Fibroblast of lung (primary cell): ENCODE results near the gene SLC9A3. TPM values are rescaled to one million over a fixed set of nuclear protein-coding genes. Genes with fewer than 3 reads are reported as not detected.

Experiments
- DNase-seq, 2 donors: peaks; one replicate each; pipeline versions ENCODE4 v3.0.0 to v3.0.0-alpha.2; 2010; ENCODE audit warnings: low read depth in 2 of 2
- H2AFZ ChIP-seq: 2 replicates; pipeline ENCODE4 v1.5.1; 2012; ENCODE audit warnings: low read length, control low read depth, inconsistent platforms
- H3K27ac ChIP-seq: 2 replicates; pipeline ENCODE4 v1.5.1; 2011; ENCODE audit warnings: low read length, control low read depth; ENCODE audit not compliant: insufficient read depth
- H3K27me3 ChIP-seq: 2 replicates; pipeline ENCODE4 v1.5.1; 2011; ENCODE audit warnings: mild to moderate bottlenecking, low read length; ENCODE audit not compliant: control insufficient read depth, insufficient read depth
- H3K36me3 ChIP-seq: 2 replicates; pipeline ENCODE4 v1.5.1; 2011; ENCODE audit warnings: low read length; ENCODE audit not compliant: control insufficient read depth, insufficient read depth
- H3K4me1 ChIP-seq: 2 replicates; pipeline ENCODE4 v1.5.1; 2011; ENCODE audit warnings: low read length; ENCODE audit not compliant: control insufficient read depth, insufficient read depth; ENCODE audit errors: extremely low read depth
- H3K4me2 ChIP-seq: 2 replicates; pipeline ENCODE4 v1.5.1; 2011; ENCODE audit warnings: low read length, control low read depth; ENCODE audit not compliant: insufficient read depth; ENCODE audit errors: extremely low read depth
- H3K4me3 ChIP-seq, 4 experiments: fragments of 200-600 bp in 1 of 4; sonication (generic) in 1 of 4; replicated peaks in 1 of 4; 2 replicates each; pipeline ENCODE4 v1.5.1; 2011 to 2016; ENCODE audit warnings: low read length in 4 of 4, low read depth in 3 of 4, mild to moderate bottlenecking in 3 of 4, control low read depth in 2 of 4, inconsistent platforms in 1 of 4, mixed read lengths in 1 of 4; ENCODE audit not compliant: insufficient read depth in 1 of 4; ENCODE audit errors: control extremely low read depth in 1 of 4
- H3K79me2 ChIP-seq: 2 replicates; pipeline ENCODE4 v1.5.1; 2012; ENCODE audit warnings: mild to moderate bottlenecking, low read length, inconsistent platforms; ENCODE audit not compliant: control insufficient read depth, insufficient read depth
- H3K9ac ChIP-seq: 2 replicates; pipeline ENCODE4 v1.5.1; 2011; ENCODE audit warnings: mild to moderate bottlenecking, low read length, control low read depth; ENCODE audit not compliant: insufficient read depth
- H3K9me3 ChIP-seq: 2 replicates; pipeline ENCODE4 v1.5.1; 2012; ENCODE audit warnings: low read depth, low read length; ENCODE audit not compliant: control insufficient read depth, insufficient read depth
- H4K20me1 ChIP-seq: 2 replicates; pipeline ENCODE4 v1.5.1; 2011; ENCODE audit warnings: low read length; ENCODE audit not compliant: control insufficient read depth, insufficient read depth; ENCODE audit errors: extremely low read depth
- CTCF ChIP-seq, 2 donors: IDR thresholded peaks in 1 of 2; conservative IDR thresholded peaks in 1 of 2; 1 replicate in 1 of 2; 2 replicates in 1 of 2; pipeline ENCODE4 v1.5.1; 2011 to 2012; ENCODE audit warnings: low read length in 2 of 2, control low read depth in 1 of 2, inconsistent platforms in 1 of 2, low read depth in 1 of 2, mild to moderate bottlenecking in 1 of 2
- EZH2 ChIP-seq: IDR thresholded peaks from 2 replicates; pipeline ENCODE4 v1.5.1; 2012; ENCODE audit warnings: low read length, control low read depth, mild to moderate bottlenecking; ENCODE audit errors: missing control alignments
- polyA plus RNA-seq, 2 donors: library from polyadenylated mRNA; depleted of rRNA in 1 of 2; stranded (reverse) in 1 of 2; unstranded in 1 of 2; fragments of >200 nt; gene quantifications; 2 replicates each; pipeline ENCODE4 v1.2.1, GENCODE V29; 2011 to 2012; ENCODE audit warnings: missing spikeins in 1 of 2
- total RNA-seq: library from RNA; depleted of rRNA; stranded (reverse); fragments of >200 nt; gene quantifications from 2 replicates; pipeline ENCODE4 v1.2.1, GENCODE V29; 2014

SLC9A3 gene
- total and polyA plus RNA-seq, 2 donors (not counting 1 experiment from before 2014, with no cell fraction given): 0.50 to 0.84 TPM

DNA sequence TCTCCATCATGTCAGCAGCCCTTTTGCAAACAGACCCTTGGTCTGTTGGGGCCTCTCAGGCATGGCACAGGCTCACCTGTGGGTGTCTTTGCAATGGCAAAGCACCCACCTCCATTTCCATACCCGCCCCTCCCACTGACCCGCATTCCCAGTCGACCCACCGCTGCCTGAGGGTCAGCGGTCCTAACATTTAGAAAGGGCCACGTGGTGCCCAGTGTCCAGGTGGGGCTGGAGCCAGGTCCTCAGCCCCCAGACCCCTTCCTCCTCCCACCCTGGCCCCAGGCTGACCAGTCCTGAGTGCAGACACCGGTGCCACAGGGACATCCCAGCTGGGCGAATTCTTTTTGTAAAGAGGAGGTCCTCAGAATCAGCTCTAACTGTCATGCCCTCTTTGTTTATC, 44.6 kb upstream of the SLC9A3 start:
- no peak for TF ChIP-seq CTCF (conservative IDR thresholded peaks at IDR 0.05 in 1 of 2, IDR thresholded peaks at IDR 0.05 in 1 of 2; ENCODE audit: low read depth in 1 of 2, low read length in 2 of 2)
- H3K27ac ChIP-seq: no peak overlapping the region
- no peaks in the 10 kb centered on the region for H3K79me2 ChIP-seq
- H3K9ac ChIP-seq: no peak overlapping the region
- H3K4me1 ChIP-seq: no peaks in the 10 kb centered on the region
- H2AFZ ChIP-seq: no peak overlapping the region
- no peaks in the 10 kb centered on the region for H3K9me3 ChIP-seq
- H3K27me3 ChIP-seq: peaks cover 19% of the 10 kb centered on the region
- no peak overlapping the region for H3K4me2 ChIP-seq
- no peak for DNase-seq
- H3K36me3 ChIP-seq: no peaks in the 10 kb centered on the region
- H4K20me1 ChIP-seq: no peaks in the 10 kb centered on the region
- no peak overlapping the region for H3K4me3 ChIP-seq

DNA sequence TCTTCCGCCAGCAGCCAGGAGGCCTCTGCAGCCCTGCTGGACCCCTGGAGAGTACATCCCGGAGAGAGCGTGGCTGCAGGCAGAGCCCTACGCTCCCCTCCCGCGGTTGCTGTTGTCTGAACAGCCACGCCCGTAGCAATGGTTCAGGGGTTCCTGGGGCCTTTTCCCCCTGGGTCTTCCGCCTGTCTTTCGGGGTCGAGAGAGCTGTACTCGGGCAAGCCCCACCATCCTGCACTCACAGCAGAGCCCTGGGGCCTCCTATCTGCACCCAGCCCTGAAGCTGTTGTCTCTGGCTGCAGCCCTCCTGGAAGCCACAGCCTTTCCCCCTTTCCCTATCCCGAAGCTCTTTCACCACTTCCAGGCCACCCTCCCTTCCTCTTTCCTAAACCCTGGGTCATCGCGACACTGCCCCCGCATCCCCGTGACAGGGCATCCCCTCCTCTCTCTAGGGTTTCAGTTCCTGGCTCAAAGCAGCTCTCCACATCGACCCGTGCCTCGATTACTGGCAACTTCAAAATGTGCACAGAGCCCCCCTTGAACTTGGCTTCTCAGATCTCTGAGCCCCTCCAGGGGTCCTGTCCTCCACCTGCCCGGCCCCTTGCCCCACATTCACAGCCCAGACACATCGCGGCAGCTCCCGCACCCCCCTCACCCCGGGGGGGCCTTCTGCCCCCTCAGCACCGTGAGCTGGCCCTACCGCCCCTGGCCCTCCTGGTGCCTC, 44.0 kb upstream of the SLC9A3 start:
- Histone ChIP-seq H3K4me3 (no peak overlapping the region), H3K36me3 (no peaks in the 10 kb centered on the region), H2AFZ (no peak overlapping the region), H3K79me2 (no peaks in the 10 kb centered on the region), H3K9me3 (no peaks in the 10 kb centered on the region), H3K27ac (no peak overlapping the region), H3K4me1 (no peaks in the 10 kb centered on the region), H3K9ac (no peak overlapping the region), H3K27me3 (peaks cover 19% of the 10 kb centered on the region), H4K20me1 (no peaks in the 10 kb centered on the region), H3K4me2 (no peak overlapping the region)
- TF ChIP-seq EZH2 (no peak), CTCF (conservative IDR thresholded peaks at IDR 0.05 in 1 of 2, IDR thresholded peaks at IDR 0.05 in 1 of 2; ENCODE audit: low read depth in 1 of 2, low read length in 2 of 2) (no peak)
- DNase-seq: no peak

GRCh38 chr5:567664-568060, 43.4 kb upstream of the SLC9A3 start:
- no peak overlapping the region for H3K4me3 ChIP-seq
- no peaks in the 10 kb centered on the region for H4K20me1 ChIP-seq
- no peak overlapping the region for H2AFZ ChIP-seq
- no peak overlapping the region for H3K4me2 ChIP-seq
- no peaks in the 10 kb centered on the region for H3K9me3 ChIP-seq
- no peak for DNase-seq
- H3K27me3 ChIP-seq: peaks cover 19% of the 10 kb centered on the region
- no peaks in the 10 kb centered on the region for H3K36me3 ChIP-seq
- H3K79me2 ChIP-seq: no peaks in the 10 kb centered on the region
- no peak for TF ChIP-seq EZH2
- TF ChIP-seq CTCF (conservative IDR thresholded peaks at IDR 0.05 in 1 of 2, IDR thresholded peaks at IDR 0.05 in 1 of 2; ENCODE audit: low read depth in 1 of 2, low read length in 2 of 2): no peak
- no peak overlapping the region for H3K9ac ChIP-seq
- no peaks in the 10 kb centered on the region for H3K4me1 ChIP-seq
- H3K27ac ChIP-seq: no peak overlapping the region
